Progenitor cell of endocrine pancreas (in vitro differentiated cells): Measurements from ENCODE around the gene SRP68. TPM values are rescaled to one million over a fixed set of nuclear protein-coding genes. Genes with fewer than 3 reads are reported as not detected.

Experiments used
- DNase-seq: peaks from one replicate; pipeline ENCODE4 v3.0.0; 2021; ENCODE audit warnings: low spot score; ENCODE audit not compliant: unreplicated experiment
- H3K27ac Mint-ChIP-seq: 2 replicates; pipeline ENCODE4 v1.8.0; 2021; ENCODE audit warnings: mild to moderate bottlenecking, moderate library complexity, mixed read lengths
- H3K27me3 Mint-ChIP-seq: 2 replicates; pipeline ENCODE4 v1.8.0; 2021; ENCODE audit warnings: mixed read lengths
- H3K36me3 Mint-ChIP-seq: 2 replicates; pipeline ENCODE4 v1.8.0; 2022; ENCODE audit warnings: mixed read lengths; ENCODE audit not compliant: insufficient read depth
- H3K4me1 Mint-ChIP-seq: 2 replicates; pipeline ENCODE4 v1.8.0; 2021; ENCODE audit warnings: low read depth, mixed read lengths
- H3K4me3 Mint-ChIP-seq: 2 replicates; pipeline ENCODE4 v1.8.0; 2021; ENCODE audit warnings: low read depth, mild to moderate bottlenecking, moderate library complexity, mixed read lengths
- H3K9me3 Mint-ChIP-seq: 2 replicates; pipeline ENCODE4 v1.8.0; 2021; ENCODE audit warnings: low read depth, mixed read lengths
- CTCF ChIP-seq: fragments of 200-600 bp; sonication (generic); IDR thresholded peaks from one replicate; pipeline ENCODE4 v1.5.0; 2021; ENCODE audit warnings: antibody characterized with exemption, mild to moderate bottlenecking; ENCODE audit not compliant: unreplicated experiment
- total RNA-seq: library from RNA; stranded (reverse); gene quantifications from 2 replicates; pipeline ENCODE4 v1.2.1, GENCODE V29; 2021

The SRP68 gene
- total RNA-seq, 1 donor from 2014 or later: 74.9 TPM

DNA sequence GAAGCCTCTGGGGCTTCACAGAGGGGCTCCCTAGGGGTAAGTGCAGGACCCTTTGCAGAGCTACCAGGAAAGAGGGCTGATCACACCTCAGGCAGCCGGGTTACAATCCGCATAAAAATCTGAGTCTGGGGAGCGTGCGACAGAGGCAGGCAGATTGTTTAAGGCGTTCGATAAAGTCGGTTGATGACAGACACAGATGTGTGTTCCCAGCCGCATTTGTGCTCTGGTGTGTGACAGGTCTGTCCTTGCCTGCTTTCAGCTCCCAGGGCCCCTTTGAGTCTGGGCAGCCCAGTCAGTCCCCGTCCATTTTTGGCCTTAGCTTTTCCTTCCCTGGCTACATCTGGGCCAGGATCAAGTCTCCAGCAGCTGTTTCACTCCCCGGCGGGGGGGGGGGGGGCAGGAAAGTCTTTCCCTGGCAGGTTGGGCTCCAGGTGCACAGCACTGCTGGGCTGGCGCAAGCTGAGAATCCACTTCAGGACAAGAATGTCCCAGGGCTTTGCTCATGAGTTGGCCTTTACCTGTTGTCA, 5.3 kb upstream of the SRP68 start:
- Mint-ChIP-seq H3K27me3 (peaks cover 56% of the 10 kb centered on the region), H3K36me3 (no peaks in the 10 kb centered on the region), H3K9me3 (no peaks in the 10 kb centered on the region), H3K4me1 (peaks cover 26% of the 10 kb centered on the region), H3K27ac (no peak overlapping the region), H3K4me3 (peak overlapping the region; percentile 5)
- DNase-seq: no peak
- no peak for TF ChIP-seq CTCF

- Mint-ChIP-seq H3K36me3 (no peaks in the 10 kb centered on the region), H3K4me1 (peaks cover 28% of the 10 kb centered on the region), H3K9me3 (no peaks in the 10 kb centered on the region), H3K27me3 (peaks cover 56% of the 10 kb centered on the region), H3K27ac (no peak overlapping the region), H3K4me3 (peak overlapping the region; percentile 38)
- TF ChIP-seq CTCF: no peak
- DNase-seq: no peak
These were observed 4.7 kb upstream of the SRP68 start for GRCh38 chr17:76076765-76077583.

- Mint-ChIP-seq H3K4me3 (no peak overlapping the region), H3K27ac (no peak overlapping the region), H3K4me1 (peaks cover 33% of the 10 kb centered on the region), H3K27me3 (peaks cover 56% of the 10 kb centered on the region), H3K36me3 (no peaks in the 10 kb centered on the region), H3K9me3 (no peaks in the 10 kb centered on the region)
- DNase-seq: no peak
- no peak for TF ChIP-seq CTCF
These were observed 3.9 kb upstream of the SRP68 start for GRCh38 chr17:76076146-76076764.

GRCh38 chr17:76075364-76076145, 3.2 kb upstream of the SRP68 start:
- H3K4me1 Mint-ChIP-seq: peaks cover 29% of the 10 kb centered on the region
- H3K27ac Mint-ChIP-seq: peak overlapping the region; percentile 70
- peak; percentile 41 for TF ChIP-seq CTCF
- no peaks in the 10 kb centered on the region for H3K36me3 Mint-ChIP-seq
- H3K27me3 Mint-ChIP-seq: peaks cover 56% of the 10 kb centered on the region
- H3K4me3 Mint-ChIP-seq: peak overlapping the region; percentile 53
- H3K9me3 Mint-ChIP-seq: no peaks in the 10 kb centered on the region
- no peak for DNase-seq
